Stimulated activated CD8-positive, alpha-beta memory T cell treated with anti-CD3 and anti-CD28 coated beads, Interleukin-12 subunit alpha, Interleukin-12 subunit beta, amount 100 ng/mL, for 24 hours (primary cell): ENCODE data around the gene ZSCAN20.

ENCODE experiments used
- DNase-seq: peaks from one replicate; pipeline ENCODE4 v3.0.0-alpha.2; 2020; ENCODE audit errors: extremely low read depth

ZSCAN20 gene

DNA sequence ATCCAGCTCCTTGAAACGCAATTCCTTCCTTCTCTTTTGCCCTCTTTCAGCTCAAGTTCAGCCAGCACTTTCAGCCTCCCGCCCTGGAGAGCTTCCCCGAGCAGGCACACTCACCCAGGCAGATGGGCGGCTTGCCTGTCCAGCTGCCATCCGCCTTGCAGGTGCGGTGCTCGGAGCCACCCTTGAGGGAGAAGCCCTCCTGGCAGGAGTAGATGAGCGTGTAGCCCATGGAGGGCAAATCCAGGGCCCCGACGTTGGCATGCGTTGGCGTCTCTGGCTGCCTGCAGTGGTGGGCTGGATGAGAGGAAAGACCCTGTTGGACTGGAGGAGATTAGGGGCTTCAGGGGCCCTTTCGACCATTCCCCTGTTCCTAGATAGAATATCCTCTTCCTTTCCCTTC is 60.5 kb downstream of the ZSCAN20 start:
- DNase-seq = no peak

DNA sequence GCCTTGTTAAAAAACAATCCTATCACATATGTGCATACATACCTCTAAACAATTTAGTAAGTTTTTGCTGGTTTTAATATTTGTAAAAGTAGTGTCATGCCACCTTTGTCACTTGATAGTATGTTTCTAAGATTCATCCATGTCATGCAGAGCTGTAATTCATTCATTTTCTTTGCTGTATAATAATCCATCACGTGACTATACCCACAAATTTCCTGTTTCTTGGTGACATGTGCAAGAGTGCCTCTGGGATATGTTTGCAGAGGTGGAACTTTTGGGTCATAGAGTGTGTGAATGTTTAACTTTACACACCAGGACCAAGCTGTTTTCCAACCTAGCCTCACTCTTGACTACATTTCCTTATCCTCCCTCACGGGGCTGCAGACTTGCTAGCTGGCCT is 62.9 kb downstream of the ZSCAN20 start:
- no peak for DNase-seq

DNA sequence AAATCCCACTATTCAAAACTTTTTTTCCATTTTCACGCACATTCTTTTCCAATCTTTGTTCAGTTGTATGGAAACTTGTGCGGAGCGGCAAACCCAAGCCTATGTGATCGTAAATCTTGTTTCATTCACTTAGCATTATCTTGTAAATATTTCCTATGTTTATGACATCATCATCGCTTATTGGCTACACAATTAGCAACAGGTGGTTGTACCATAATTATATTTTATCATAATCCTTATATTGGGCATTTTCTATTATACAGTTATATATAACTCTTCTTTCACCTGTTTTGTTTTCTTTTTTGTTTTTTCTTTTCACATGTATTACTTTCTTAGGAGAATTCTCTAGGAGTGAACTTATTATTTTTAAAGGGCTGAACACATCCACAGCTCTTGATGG is 65.4 kb downstream of the ZSCAN20 start:
- DNase-seq = no peak

DNA sequence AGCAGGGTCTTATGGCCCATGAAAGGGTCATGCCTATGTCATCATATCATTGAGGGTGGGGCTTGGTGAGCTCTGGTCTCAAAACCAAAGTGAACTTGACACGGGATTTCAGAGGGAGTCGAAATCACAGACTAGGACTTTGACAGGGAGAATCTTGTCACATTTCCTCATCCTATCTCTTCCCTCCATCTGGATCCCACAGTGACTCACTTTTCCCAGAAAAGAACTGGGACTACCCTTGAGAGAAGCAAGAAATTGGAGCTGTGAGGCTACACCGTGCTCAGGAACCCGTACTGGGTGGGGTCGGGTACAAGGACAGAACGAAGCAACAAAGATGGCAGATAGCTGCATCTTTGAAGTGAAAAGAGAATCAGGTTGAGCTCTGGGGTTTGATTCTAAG is 69.5 kb downstream of the ZSCAN20 start:
- no peak for DNase-seq
